Smooth muscle cell (in vitro differentiated cells): ENCODE measurements around the gene MRPL21. TPM values are rescaled to one million over a fixed set of nuclear protein-coding genes. Genes with fewer than 3 reads are reported as not detected.

Source experiments
- DNase-seq: peaks from one replicate; lab custom pipeline; 2025; ENCODE audit not compliant: unreplicated experiment; lab: John Stamatoyannopoulos, UW
- H2AFZ ChIP-seq: fragments of 200-600 bp; sonication (generic); 2 replicates; pipeline ENCODE4 v1.6.0; 2016; ENCODE audit warnings: antibody characterized with exemption, low read depth, mild to moderate bottlenecking
- H3F3A ChIP-seq: fragments of 200-600 bp; sonication (generic); 2 replicates; pipeline ENCODE4 v1.6.0; 2017; ENCODE audit warnings: antibody characterized with exemption, low read depth
- H3K27ac ChIP-seq: fragments of 200-600 bp; sonication (generic); 2 replicates; pipeline ENCODE4 v1.5.1; 2016; ENCODE audit warnings: low read depth, mild to moderate bottlenecking
- H3K27me3 ChIP-seq: fragments of 200-600 bp; sonication (generic); 2 replicates; pipeline ENCODE4 v1.6.1; 2016; ENCODE audit warnings: low read depth, mild to moderate bottlenecking
- H3K36me3 ChIP-seq: fragments of 200-600 bp; sonication (generic); 2 replicates; pipeline ENCODE4 v1.5.1; 2016; ENCODE audit warnings: low read depth
- H3K4me1 ChIP-seq: fragments of 200-600 bp; sonication (generic); 2 replicates; pipeline ENCODE4 v1.5.1; 2016; ENCODE audit warnings: low read depth
- H3K4me2 ChIP-seq: fragments of 200-600 bp; sonication (generic); 2 replicates; pipeline ENCODE4 v1.6.0; 2016; ENCODE audit warnings: mild to moderate bottlenecking
- H3K4me3 ChIP-seq: fragments of 200-600 bp; sonication (generic); 2 replicates; pipeline ENCODE4 v1.5.1; 2016; ENCODE audit warnings: mild to moderate bottlenecking
- H3K79me2 ChIP-seq: fragments of 200-600 bp; sonication (generic); 2 replicates; pipeline ENCODE4 v1.6.0; 2016; ENCODE audit warnings: low read depth, mild to moderate bottlenecking
- H3K9ac ChIP-seq: fragments of 200-600 bp; sonication (generic); 2 replicates; pipeline ENCODE4 v1.6.0; 2016; ENCODE audit warnings: low read depth
- H3K9me3 ChIP-seq: fragments of 200-600 bp; sonication (generic); replicated peaks from 2 replicates; pipeline ENCODE4 v1.5.1; 2016; ENCODE audit warnings: low read depth
- H4K20me1 ChIP-seq: fragments of 200-600 bp; sonication (generic); 2 replicates; pipeline ENCODE4 v1.6.0; 2016; ENCODE audit warnings: low read depth
- WGBS: methylation state at CpG from one replicate; pipeline ENCODE4 v1.1.7; 2016; ENCODE audit warnings: low lambda C conversion rate; 5-methylcytosine and 5-hydroxymethylcytosine counted together
- polyA plus RNA-seq: library from polyadenylated mRNA; unstranded; fragments of >200 nt; fragmentation: Nextera tagmentation; extraction: Ambion mirVana; gene quantifications from 2 replicates; pipeline ENCODE4 v1.2.1, GENCODE V29; 2016
- total RNA-seq: library from RNA; depleted of rRNA; stranded (reverse); fragments of >200 nt; gene quantifications from 2 replicates; pipeline ENCODE4 v1.2.3, GENCODE V29; 2014
- TF ChIP-seq, protein P1 (sequence below): fragments of 200-600 bp; sonication (generic); IDR thresholded peaks from 2 replicates; pipeline ENCODE4 v1.5.1; 2017; ENCODE audit warnings: borderline replicate concordance, mild to moderate bottlenecking, antibody characterized with exemption; ENCODE audit not compliant: insufficient read depth, poor library complexity, severe bottlenecking

The MRPL21 gene
- total and polyA plus RNA-seq, 2 experiments from 2014 or later = 41.2 to 110 TPM

DNA sequence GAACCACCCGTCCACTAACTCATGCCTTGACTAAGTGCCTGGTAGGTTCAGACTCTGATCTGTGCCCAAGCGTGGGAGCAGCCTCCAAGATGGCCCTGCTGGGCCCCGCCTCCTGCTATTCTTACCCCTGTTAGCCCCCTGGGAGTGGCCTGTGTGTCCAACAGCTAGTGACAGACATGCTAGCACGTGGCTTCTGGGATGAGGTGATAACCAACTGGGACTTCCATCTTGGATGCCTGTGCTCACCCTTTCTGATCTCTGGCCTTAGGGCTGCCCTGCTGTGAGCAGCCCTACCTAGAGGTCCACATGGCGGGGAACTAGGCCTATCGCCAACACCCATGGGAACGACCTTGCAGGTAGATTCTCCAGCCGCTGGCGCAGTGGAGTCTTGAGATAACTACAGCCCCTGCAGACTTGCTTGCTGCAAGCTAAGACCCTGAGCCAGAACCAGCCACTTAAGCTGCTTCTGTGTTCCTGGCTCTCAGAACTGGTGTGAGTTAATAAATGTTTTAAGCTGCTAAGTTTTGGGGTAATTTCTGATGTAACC is 2.7 kb downstream of the MRPL21 start:
- Histone ChIP-seq H3K9me3 (no peaks in the 10 kb centered on the region), H3K4me3 (no peak overlapping the region), H3K36me3 (peaks cover 4% of the 10 kb centered on the region), H3K27ac (no peak overlapping the region), H4K20me1 (peaks cover 5% of the 10 kb centered on the region), H3K79me2 (peaks cover 44% of the 10 kb centered on the region), H3K9ac (no peak overlapping the region), H3F3A (no peaks in the 10 kb centered on the region), H2AFZ (no peak overlapping the region), H3K4me2 (no peak overlapping the region), H3K4me1 (peaks cover 10% of the 10 kb centered on the region), H3K27me3 (no peaks in the 10 kb centered on the region)
- 97% methylated on average over 9 of the region's 9 CpGs for WGBS
- TF ChIP-seq, protein P1, sequence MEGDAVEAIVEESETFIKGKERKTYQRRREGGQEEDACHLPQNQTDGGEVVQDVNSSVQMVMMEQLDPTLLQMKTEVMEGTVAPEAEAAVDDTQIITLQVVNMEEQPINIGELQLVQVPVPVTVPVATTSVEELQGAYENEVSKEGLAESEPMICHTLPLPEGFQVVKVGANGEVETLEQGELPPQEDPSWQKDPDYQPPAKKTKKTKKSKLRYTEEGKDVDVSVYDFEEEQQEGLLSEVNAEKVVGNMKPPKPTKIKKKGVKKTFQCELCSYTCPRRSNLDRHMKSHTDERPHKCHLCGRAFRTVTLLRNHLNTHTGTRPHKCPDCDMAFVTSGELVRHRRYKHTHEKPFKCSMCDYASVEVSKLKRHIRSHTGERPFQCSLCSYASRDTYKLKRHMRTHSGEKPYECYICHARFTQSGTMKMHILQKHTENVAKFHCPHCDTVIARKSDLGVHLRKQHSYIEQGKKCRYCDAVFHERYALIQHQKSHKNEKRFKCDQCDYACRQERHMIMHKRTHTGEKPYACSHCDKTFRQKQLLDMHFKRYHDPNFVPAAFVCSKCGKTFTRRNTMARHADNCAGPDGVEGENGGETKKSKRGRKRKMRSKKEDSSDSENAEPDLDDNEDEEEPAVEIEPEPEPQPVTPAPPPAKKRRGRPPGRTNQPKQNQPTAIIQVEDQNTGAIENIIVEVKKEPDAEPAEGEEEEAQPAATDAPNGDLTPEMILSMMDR = no peak
- no peak for DNase-seq

DNA sequence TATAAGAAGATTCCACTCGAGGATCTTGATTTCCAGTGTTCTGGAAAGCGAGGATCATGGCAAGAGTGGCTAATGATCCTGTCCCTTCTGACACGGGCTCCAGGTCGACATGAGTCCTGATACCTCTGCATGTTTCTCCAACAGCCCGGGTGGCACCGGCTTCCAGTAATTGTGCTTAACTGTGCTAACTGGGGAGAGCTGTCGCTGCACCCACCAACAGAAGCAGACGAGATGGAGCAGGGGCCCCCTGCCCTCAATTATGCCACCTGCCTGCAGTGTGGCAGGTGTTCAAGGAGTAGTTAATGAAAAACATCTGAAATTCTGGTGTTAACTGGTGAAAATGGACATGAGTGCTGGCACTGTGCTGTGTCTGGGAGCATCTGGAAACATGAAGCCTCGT is 6.2 kb downstream of the MRPL21 start:
- WGBS = 96% methylated on average over 9 of the region's 9 CpGs
- H3K4me3 ChIP-seq = no peak overlapping the region

DNA sequence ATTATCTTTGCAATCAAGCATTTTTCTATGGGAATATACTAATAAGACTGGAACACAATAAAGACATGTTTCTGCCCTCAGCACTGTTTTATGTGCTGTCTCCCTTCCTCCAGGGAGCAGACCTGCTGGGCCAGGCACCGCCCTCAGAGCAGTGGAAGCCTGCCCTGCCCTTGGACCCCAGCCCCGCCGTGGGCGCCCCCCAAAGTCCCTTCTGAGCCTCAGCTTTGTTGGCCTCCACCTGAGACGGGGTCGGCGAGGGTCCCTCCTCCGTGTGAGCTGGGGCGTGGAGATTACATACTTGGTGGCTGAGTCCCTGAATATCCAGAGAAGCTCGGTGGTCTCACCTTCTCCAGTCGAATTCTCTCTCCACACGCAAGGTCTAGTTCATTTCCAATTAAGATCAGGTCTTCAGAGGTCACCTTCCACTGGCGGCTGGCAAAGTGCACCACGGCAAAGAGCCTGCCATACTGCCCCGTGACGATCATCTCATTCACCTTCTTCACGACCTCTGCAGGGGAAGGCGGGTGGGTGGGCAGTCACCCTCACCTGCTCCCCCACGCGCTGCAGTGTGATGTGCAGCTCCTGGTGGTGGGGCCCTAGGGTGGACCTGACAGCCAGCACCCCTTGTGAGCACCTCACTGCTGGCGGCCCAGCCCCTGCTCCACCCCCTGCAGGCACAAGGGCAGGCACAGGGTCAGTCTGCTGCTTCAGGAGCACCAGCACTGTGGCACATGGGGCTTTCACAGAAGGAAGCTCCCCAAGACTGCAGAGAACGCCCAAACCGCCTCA is 7.3 kb downstream of the MRPL21 start:
- H3K4me3 ChIP-seq = no peak overlapping the region
- DNase-seq = no peak
- WGBS = 98% methylated on average over 23 of the region's 23 CpGs
- H2AFZ ChIP-seq = no peak overlapping the region
- H3K27me3 ChIP-seq = no peaks in the 10 kb centered on the region
- H3K36me3 ChIP-seq = peaks cover 4% of the 10 kb centered on the region
- H4K20me1 ChIP-seq = no peaks in the 10 kb centered on the region
- no peak overlapping the region for H3K9ac ChIP-seq
- no peaks in the 10 kb centered on the region for H3F3A ChIP-seq
- H3K4me2 ChIP-seq = no peak overlapping the region
- H3K4me1 ChIP-seq = no peaks in the 10 kb centered on the region
- no peak overlapping the region for H3K27ac ChIP-seq
- TF ChIP-seq, protein P1 = no peak
- H3K9me3 ChIP-seq = no peaks in the 10 kb centered on the region
- peaks cover 2% of the 10 kb centered on the region for H3K79me2 ChIP-seq

More for the DNA sequence above, 6.2 kb downstream of the MRPL21 start:
- no peak overlapping the region for H3K27ac ChIP-seq
- no peaks in the 10 kb centered on the region for H3K27me3 ChIP-seq
- H3K4me2 ChIP-seq = no peak overlapping the region
- peaks cover 3% of the 10 kb centered on the region for H4K20me1 ChIP-seq
- DNase-seq = no peak
- no peak overlapping the region for H2AFZ ChIP-seq
- H3K9ac ChIP-seq = no peak overlapping the region
- H3K9me3 ChIP-seq = no peaks in the 10 kb centered on the region
- H3F3A ChIP-seq = no peaks in the 10 kb centered on the region
- H3K79me2 ChIP-seq = peaks cover 13% of the 10 kb centered on the region
- peaks cover 4% of the 10 kb centered on the region for H3K36me3 ChIP-seq
- TF ChIP-seq, protein P1 = no peak
- peaks cover 1% of the 10 kb centered on the region for H3K4me1 ChIP-seq
